ENCODE measurements around the gene EGFL7. TPM values are rescaled to one million over a fixed set of nuclear protein-coding genes. Genes with fewer than 3 reads are reported as not detected.
A peak's percentile ranks its signal among the peaks of the same experiment; 100 is the strongest.
"Not testable (repeated sequence)": the region's sequence is repeated elsewhere in the genome, so short reads cannot be mapped to it uniquely, and the experiment has no call there.

EGFL7 gene
- total RNA-seq, 3 donors from 2014 or later: 2.3 to 4.3 (median 3.2) TPM

- Mint-ChIP-seq H3K36me3 (ENCODE audit: insufficient read depth) (no peaks in the 10 kb centered on the region), H3K4me1 (ENCODE audit: low read depth) (peaks cover 5% of the 10 kb centered on the region), H3K9me3 (no peaks in the 10 kb centered on the region), H3K4me3 (no peak overlapping the region), H3K27me3 (ENCODE audit: low read depth) (peaks cover 42% of the 10 kb centered on the region)
- ATAC-seq (no peak), DNase-seq (no peak)
Measured at GRCh38 chr9:136709454-136710109, 46.9 kb downstream of the EGFL7 start.

GRCh38 chr9:136710543-136710942 is 47.8 kb downstream of the EGFL7 start:
- Mint-ChIP-seq H3K9me3 (no peaks in the 10 kb centered on the region), H3K4me1 (ENCODE audit: low read depth) (peaks cover 5% of the 10 kb centered on the region), H3K36me3 (ENCODE audit: insufficient read depth) (no peaks in the 10 kb centered on the region), H3K4me3 (no peak overlapping the region), H3K27me3 (ENCODE audit: low read depth) (peaks cover 39% of the 10 kb centered on the region)
- ATAC-seq (no peak), DNase-seq (no peak)

DNA sequence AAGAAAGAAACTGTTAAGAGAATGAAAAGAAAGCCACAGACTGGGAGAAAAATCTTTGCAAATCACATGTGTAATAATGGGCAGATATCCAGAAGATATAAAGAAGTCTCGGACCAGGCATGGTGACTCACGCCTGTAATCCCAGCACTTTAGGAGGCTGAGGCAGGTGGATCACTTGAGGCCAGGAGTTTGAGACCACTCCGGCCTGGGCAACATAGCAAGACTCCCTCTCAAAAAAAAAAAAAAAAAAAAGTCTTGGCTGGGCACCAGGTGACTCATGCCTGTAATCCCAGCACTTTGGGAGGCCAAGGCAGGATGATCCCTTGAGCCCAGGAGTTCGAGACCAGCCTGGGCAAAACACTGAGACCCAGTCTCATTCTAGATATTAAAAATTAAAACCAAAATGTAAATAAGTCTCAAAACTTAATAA is 48.5 kb downstream of the EGFL7 start:
- H3K4me3 Mint-ChIP-seq: peak overlapping the region; percentile 57
- not testable (repeated sequence) for H3K36me3 Mint-ChIP-seq (ENCODE audit: insufficient read depth); H3K9me3 Mint-ChIP-seq; ATAC-seq; DNase-seq; H3K4me1 Mint-ChIP-seq (ENCODE audit: low read depth)
- peaks cover 43% of the 10 kb centered on the region for H3K27me3 Mint-ChIP-seq (ENCODE audit: low read depth)

DNA sequence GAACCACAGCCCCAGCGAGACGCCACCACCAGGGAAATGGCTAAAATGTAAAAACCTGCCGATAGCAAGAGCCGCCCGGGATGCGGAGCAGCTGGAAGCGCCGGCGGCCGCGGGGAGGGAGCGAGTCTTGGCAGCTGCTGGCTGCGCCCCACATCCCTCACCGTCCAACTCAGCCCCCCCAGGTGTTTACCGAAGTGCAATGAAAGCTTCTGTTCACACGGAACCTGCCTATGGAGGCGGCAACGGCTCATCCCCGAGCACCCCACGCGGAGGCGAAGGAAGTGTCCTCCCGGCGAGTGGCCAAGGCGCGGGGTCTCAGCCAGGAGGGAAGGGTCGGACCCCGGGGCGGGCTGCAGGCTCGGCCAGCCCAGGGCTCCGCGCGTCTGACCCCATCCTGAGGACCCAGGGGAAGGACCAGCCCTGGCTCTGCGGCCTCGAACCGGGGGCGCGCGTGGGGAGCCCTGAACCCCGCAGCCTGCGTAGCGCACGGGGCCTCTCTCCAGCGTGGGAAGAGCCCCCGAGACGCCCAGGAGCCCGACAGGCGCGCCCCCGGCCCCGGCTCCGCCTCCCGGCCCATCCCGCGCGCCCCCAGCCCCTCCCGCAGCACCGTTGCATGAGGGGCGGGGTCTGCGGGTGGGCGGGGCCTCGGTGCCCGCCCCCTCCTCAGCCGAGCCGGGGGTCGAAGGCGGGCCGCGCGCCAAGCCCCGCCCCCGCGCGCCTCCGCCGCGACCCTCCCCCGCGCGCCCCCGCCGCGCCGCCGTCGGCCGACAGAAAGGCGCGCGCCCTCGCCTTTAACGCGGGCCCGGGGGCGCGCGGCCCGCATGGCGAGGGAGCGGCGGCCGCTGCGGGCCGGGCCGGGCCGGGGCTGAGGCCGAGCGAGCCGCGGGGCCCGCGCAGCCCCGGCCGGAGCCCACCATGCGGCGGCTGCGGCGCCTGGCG is 49.3 kb downstream of the EGFL7 start, which contains the start of gene DIPK1B:
Gene DIPK1B (plus strand): TSS at position 822 of the 939 bp plus-strand sequence. CDS start 94 bp downstream, at position 916.
- no peak for DNase-seq
- Mint-ChIP-seq H3K27me3 (ENCODE audit: low read depth) (peaks cover 45% of the 10 kb centered on the region), H3K9me3 (no peaks in the 10 kb centered on the region), H3K36me3 (ENCODE audit: insufficient read depth) (no peaks in the 10 kb centered on the region), H3K4me1 (ENCODE audit: low read depth) (peaks cover 5% of the 10 kb centered on the region), H3K4me3 (peak within 1 kb of the TSS; percentile 57)
- peak; percentile 37 to 57 for ATAC-seq

DNA sequence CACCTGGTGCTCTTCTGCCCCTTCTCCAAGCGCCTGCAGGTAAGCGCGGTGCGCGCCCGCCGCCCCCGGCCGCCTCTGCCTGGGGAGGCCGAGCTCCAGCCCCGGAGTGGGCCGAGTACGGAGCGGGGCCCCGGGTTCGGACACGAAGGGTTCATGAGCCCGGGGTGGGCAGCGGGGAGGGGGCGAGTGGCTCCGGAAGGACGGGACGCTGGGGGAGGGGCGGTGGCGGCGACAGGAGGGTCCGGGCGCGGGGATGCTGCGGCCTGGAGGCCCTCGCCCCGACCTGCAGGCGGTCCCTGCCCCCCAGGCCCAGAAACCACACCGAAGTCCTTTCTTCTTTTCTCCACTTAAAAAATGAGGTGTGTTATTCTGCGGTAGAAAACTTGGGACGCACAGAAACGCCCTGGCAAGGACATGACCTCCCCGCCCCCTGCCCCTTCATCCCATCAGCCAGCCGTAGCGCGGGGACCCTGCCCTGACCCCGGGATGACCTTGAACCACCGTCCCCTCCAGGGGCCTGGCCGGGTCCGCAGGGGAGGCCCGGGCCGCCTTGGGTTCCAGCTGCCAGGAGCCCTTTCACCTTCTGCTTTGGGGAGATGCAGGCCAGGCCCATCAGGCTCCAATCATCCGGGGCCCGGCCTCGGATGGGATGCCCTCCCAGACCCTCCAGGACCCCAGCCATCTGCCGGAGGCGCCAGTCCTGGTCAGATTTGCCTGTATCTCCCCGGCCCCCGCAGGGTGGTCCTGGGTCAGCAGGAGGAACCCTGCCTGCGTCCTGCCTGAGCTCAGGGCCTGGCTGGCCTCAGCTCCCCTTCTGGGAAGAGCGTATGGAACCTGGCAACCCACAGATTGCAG is 50.2 kb downstream of the EGFL7 start:
- H3K36me3 Mint-ChIP-seq (ENCODE audit: insufficient read depth): no peaks in the 10 kb centered on the region
- no peak overlapping the region for H3K4me3 Mint-ChIP-seq
- DNase-seq (no peak), ATAC-seq (peak; percentile 7 to 24)
- peaks cover 5% of the 10 kb centered on the region for H3K4me1 Mint-ChIP-seq (ENCODE audit: low read depth)
- H3K27me3 Mint-ChIP-seq (ENCODE audit: low read depth): peaks cover 45% of the 10 kb centered on the region
- H3K9me3 Mint-ChIP-seq: no peaks in the 10 kb centered on the region

DNA sequence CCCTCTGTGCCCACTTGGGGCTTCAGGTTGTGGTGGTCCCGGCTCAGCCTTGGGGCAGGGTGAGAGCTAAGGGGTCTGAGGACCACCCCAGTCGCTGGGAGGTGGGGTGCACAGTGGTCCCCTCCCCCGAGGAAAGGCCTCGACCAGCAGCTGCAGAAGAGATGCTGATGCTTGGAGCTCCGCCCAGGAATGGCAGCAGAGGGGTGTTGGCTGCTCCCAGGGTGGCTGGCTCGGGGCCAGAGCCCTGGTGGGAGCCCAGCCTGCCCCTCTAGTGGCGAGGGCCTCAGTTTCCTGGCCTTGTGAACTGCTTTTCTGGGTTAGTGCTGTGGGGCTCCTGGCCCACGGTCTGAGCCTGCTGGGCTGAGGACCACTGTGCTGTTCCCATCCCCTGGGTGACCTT is 50.8 kb downstream of the EGFL7 start:
- H3K9me3 Mint-ChIP-seq: no peaks in the 10 kb centered on the region
- peaks cover 45% of the 10 kb centered on the region for H3K27me3 Mint-ChIP-seq (ENCODE audit: low read depth)
- no peak for DNase-seq
- H3K4me1 Mint-ChIP-seq (ENCODE audit: low read depth): peaks cover 7% of the 10 kb centered on the region
- no peak overlapping the region for H3K4me3 Mint-ChIP-seq
- H3K36me3 Mint-ChIP-seq (ENCODE audit: insufficient read depth): no peaks in the 10 kb centered on the region
- ATAC-seq: no peak

GRCh38 chr9:136714096-136714892 is 51.6 kb downstream of the EGFL7 start:
- no peaks in the 10 kb centered on the region for H3K9me3 Mint-ChIP-seq
- peaks cover 41% of the 10 kb centered on the region for H3K27me3 Mint-ChIP-seq (ENCODE audit: low read depth)
- H3K4me3 Mint-ChIP-seq: no peak overlapping the region
- no peaks in the 10 kb centered on the region for H3K36me3 Mint-ChIP-seq (ENCODE audit: insufficient read depth)
- ATAC-seq: no peak
- peaks cover 8% of the 10 kb centered on the region for H3K4me1 Mint-ChIP-seq (ENCODE audit: low read depth)
- no peak for DNase-seq

DNA sequence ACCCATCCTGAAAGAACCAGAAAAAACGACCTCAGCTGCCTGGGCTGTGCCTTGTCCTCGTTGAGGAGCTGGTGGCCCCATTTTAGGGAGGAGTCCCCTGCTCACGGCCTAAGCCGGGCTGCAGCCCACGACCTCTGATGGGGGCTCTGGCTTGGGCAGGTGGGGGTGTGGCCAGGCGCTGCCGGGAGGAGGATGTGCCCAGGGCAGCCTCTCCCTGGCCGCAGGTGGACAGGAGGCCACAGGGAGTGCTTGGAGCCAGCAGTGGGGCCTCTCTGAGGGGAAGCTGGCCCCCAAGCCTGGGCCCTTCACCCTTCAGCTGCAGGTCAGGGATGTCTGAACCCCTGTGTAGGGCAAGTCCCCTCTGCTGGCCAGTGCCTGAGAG is 52.2 kb downstream of the EGFL7 start:
- H3K4me3 Mint-ChIP-seq: no peak overlapping the region
- no peaks in the 10 kb centered on the region for H3K9me3 Mint-ChIP-seq
- H3K27me3 Mint-ChIP-seq (ENCODE audit: low read depth): peaks cover 39% of the 10 kb centered on the region
- ATAC-seq: no peak
- H3K36me3 Mint-ChIP-seq (ENCODE audit: insufficient read depth): no peaks in the 10 kb centered on the region
- peaks cover 8% of the 10 kb centered on the region for H3K4me1 Mint-ChIP-seq (ENCODE audit: low read depth)
- no peak for DNase-seq

- Mint-ChIP-seq H3K36me3 (ENCODE audit: insufficient read depth) (no peaks in the 10 kb centered on the region), H3K9me3 (no peaks in the 10 kb centered on the region), H3K4me3 (no peak overlapping the region), H3K27me3 (ENCODE audit: low read depth) (peaks cover 20% of the 10 kb centered on the region), H3K4me1 (ENCODE audit: low read depth) (peaks cover 3% of the 10 kb centered on the region)
- no peak for DNase-seq
- no peak for ATAC-seq
Measured at GRCh38 chr9:136717399-136717798, 54.7 kb downstream of the EGFL7 start.

GRCh38 chr9:136718345-136719194 is 55.9 kb downstream of the EGFL7 start:
- peaks cover 16% of the 10 kb centered on the region for H3K27me3 Mint-ChIP-seq (ENCODE audit: low read depth)
- ATAC-seq: no peak

GRCh38 chr9:136719195-136719880 is 56.6 kb downstream of the EGFL7 start:
- peaks cover 9% of the 10 kb centered on the region for H3K27me3 Mint-ChIP-seq (ENCODE audit: low read depth)
- no peak overlapping the region for H3K4me3 Mint-ChIP-seq
- H3K36me3 Mint-ChIP-seq (ENCODE audit: insufficient read depth): peaks cover 9% of the 10 kb centered on the region
- ATAC-seq: peak; percentile 6 to 12
- H3K9me3 Mint-ChIP-seq: no peaks in the 10 kb centered on the region
- DNase-seq: no peak
- H3K4me1 Mint-ChIP-seq (ENCODE audit: low read depth): peaks cover 7% of the 10 kb centered on the region

More at GRCh38 chr9:136718345-136719194, 55.9 kb downstream of the EGFL7 start:
- H3K36me3 Mint-ChIP-seq (ENCODE audit: insufficient read depth): peaks cover 1% of the 10 kb centered on the region
- no peak overlapping the region for H3K4me3 Mint-ChIP-seq
- peaks cover 3% of the 10 kb centered on the region for H3K4me1 Mint-ChIP-seq (ENCODE audit: low read depth)
- DNase-seq: no peak
- no peaks in the 10 kb centered on the region for H3K9me3 Mint-ChIP-seq

GRCh38 chr9:136720251-136720897 is 57.7 kb downstream of the EGFL7 start:
- peaks cover 6% of the 10 kb centered on the region for H3K27me3 Mint-ChIP-seq (ENCODE audit: low read depth)
- no peak for ATAC-seq
- DNase-seq: no peak
- H3K9me3 Mint-ChIP-seq: no peaks in the 10 kb centered on the region
- H3K4me3 Mint-ChIP-seq: no peak overlapping the region
- H3K36me3 Mint-ChIP-seq (ENCODE audit: insufficient read depth): peaks cover 15% of the 10 kb centered on the region
- H3K4me1 Mint-ChIP-seq (ENCODE audit: low read depth): peaks cover 9% of the 10 kb centered on the region

Data from activated T-cell treated with anti-CD3 and anti-CD28 coated beads, Interleukin-2, amount 50 U/mL, for 4 hours (primary cell).